ENCODE data around the gene RAB3B. TPM values are rescaled to one million over a fixed set of nuclear protein-coding genes. Genes with fewer than 3 reads are reported as not detected.

RAB3B gene
- total and polyA plus RNA-seq, 2 experiments from 2014 or later = 9.7 to 24.7 TPM

DNA sequence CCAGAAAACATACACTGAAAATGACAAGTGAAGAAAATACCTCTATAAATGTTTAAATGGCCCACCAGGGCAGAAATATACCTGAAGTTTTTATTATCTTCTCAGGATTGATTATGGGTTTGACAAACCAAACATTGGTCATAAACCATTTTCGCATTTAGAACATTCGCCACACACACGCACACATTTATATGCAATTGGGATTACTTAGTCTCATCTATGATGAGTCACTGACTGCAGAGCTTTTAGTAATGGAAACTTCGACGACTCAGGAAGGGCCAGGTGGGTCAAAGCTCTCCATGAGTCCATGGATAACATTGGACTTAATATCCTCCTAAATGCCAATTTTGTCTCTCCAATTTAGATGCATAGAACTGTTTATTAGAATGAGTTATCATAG, 128.8 kb downstream of the RAB3B start:
- Histone ChIP-seq H4K20me1 (ENCODE audit: insufficient read depth, poor library complexity, severe bottlenecking) (peaks cover 6% of the 10 kb centered on the region), H3K79me2 (peaks cover 95% of the 10 kb centered on the region)

DNA sequence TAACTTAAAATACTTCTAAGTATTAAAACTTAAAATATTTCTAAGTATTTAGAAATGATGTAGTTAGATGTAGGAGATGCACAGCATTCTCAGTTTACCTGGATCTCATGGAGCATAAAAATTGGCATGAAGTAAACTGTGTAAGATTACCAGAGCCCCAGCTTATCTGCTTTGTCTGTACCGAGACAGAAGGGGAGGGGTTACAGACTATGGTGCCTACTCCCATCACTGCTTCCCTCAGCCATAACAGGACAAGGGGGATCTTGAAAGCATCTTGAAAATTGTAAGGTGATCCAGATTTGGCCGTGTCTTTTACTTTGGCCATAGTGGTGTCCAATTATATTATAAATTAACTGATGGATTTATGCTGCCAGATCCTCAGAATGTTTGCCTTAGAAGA, 130.8 kb downstream of the RAB3B start:
- Histone ChIP-seq H3K4me3 (no peak overlapping the region), H3K27me3 (no peaks in the 10 kb centered on the region), H3K9me3 (ENCODE audit: low read depth) (no peaks in the 10 kb centered on the region), H3K27ac (no peak overlapping the region), H4K20me1 (ENCODE audit: insufficient read depth, poor library complexity, severe bottlenecking) (no peaks in the 10 kb centered on the region), H3K4me1 (ENCODE audit: insufficient read depth) (no peaks in the 10 kb centered on the region), H3K4me2 (no peak overlapping the region), H2AFZ (no peak overlapping the region), H3K79me2 (peaks cover 88% of the 10 kb centered on the region), H3K9me2 (replicated peaks; ENCODE audit: insufficient read depth) (no peaks in the 10 kb centered on the region), H3K36me3 (replicated peaks; ENCODE audit: insufficient read depth, low read depth) (no peaks in the 10 kb centered on the region)
- 85% methylated on average over 2 of the region's 2 CpGs for WGBS (ENCODE audit: low lambda C conversion rate, missing lambda C conversion rate)
- TF ChIP-seq EZH2 (IDR thresholded peaks at IDR 0.05; ENCODE audit: borderline replicate concordance) = no peak
- no peak for TF ChIP-seq EZH2phosphoT487 (IDR thresholded peaks at IDR 0.05; ENCODE audit: low read depth, severe bottlenecking, unreplicated experiment)
- TF ChIP-seq, protein P1, sequence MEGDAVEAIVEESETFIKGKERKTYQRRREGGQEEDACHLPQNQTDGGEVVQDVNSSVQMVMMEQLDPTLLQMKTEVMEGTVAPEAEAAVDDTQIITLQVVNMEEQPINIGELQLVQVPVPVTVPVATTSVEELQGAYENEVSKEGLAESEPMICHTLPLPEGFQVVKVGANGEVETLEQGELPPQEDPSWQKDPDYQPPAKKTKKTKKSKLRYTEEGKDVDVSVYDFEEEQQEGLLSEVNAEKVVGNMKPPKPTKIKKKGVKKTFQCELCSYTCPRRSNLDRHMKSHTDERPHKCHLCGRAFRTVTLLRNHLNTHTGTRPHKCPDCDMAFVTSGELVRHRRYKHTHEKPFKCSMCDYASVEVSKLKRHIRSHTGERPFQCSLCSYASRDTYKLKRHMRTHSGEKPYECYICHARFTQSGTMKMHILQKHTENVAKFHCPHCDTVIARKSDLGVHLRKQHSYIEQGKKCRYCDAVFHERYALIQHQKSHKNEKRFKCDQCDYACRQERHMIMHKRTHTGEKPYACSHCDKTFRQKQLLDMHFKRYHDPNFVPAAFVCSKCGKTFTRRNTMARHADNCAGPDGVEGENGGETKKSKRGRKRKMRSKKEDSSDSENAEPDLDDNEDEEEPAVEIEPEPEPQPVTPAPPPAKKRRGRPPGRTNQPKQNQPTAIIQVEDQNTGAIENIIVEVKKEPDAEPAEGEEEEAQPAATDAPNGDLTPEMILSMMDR (IDR thresholded peaks at IDR 0.05; ENCODE audit: poor library complexity) = no peak
- no peak for DNase-seq (ENCODE audit: low spot score)

More for the DNA sequence above, 128.8 kb downstream of the RAB3B start:
- WGBS (ENCODE audit: low lambda C conversion rate, missing lambda C conversion rate) = 92% methylated on average over 5 of the region's 5 CpGs
- TF ChIP-seq EZH2phosphoT487 (IDR thresholded peaks at IDR 0.05; ENCODE audit: low read depth, severe bottlenecking, unreplicated experiment) (no peak), EZH2 (IDR thresholded peaks at IDR 0.05; ENCODE audit: borderline replicate concordance) (no peak)
- TF ChIP-seq, protein P1 (IDR thresholded peaks at IDR 0.05; ENCODE audit: poor library complexity) = no peak
- Histone ChIP-seq H3K9me2 (replicated peaks; ENCODE audit: insufficient read depth) (no peaks in the 10 kb centered on the region), H3K4me2 (no peak overlapping the region), H3K9me3 (ENCODE audit: low read depth) (no peaks in the 10 kb centered on the region), H3K27ac (no peak overlapping the region), H3K4me1 (ENCODE audit: insufficient read depth) (no peaks in the 10 kb centered on the region), H3K4me3 (no peak overlapping the region), H3K36me3 (replicated peaks; ENCODE audit: insufficient read depth, low read depth) (no peaks in the 10 kb centered on the region), H2AFZ (no peak overlapping the region), H3K27me3 (no peaks in the 10 kb centered on the region)
- no peak for DNase-seq (ENCODE audit: low spot score)

DNA sequence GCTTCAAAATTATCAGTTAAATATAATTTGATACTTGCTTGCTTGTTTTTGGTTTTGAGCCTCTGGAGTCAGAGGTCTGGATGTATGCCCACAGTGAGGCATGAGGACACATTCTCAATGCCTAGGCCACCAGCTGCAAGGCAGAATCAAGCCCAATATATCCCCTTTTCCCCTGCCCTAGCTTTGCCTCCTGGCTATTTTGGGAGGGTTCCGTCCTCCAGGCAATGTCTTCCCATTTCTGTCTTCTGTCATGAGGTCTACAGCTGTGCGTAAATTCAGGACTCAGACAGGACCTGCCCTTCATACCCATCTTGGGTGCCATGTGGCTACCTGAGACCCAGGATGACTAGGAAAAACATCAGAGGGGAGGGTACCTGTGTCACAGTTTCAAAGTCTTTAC, 131.2 kb downstream of the RAB3B start:
- Histone ChIP-seq H2AFZ (no peak overlapping the region), H3K4me3 (no peak overlapping the region), H3K9me3 (ENCODE audit: low read depth) (no peaks in the 10 kb centered on the region), H3K27ac (no peak overlapping the region), H3K79me2 (peaks cover 86% of the 10 kb centered on the region), H3K4me2 (no peak overlapping the region), H4K20me1 (ENCODE audit: insufficient read depth, poor library complexity, severe bottlenecking) (no peaks in the 10 kb centered on the region), H3K4me1 (ENCODE audit: insufficient read depth) (no peaks in the 10 kb centered on the region), H3K9me2 (replicated peaks; ENCODE audit: insufficient read depth) (no peaks in the 10 kb centered on the region), H3K27me3 (no peaks in the 10 kb centered on the region), H3K36me3 (replicated peaks; ENCODE audit: insufficient read depth, low read depth) (no peaks in the 10 kb centered on the region)
- TF ChIP-seq EZH2phosphoT487 (IDR thresholded peaks at IDR 0.05; ENCODE audit: low read depth, severe bottlenecking, unreplicated experiment) (no peak), EZH2 (IDR thresholded peaks at IDR 0.05; ENCODE audit: borderline replicate concordance) (no peak)
- TF ChIP-seq, protein P1 (IDR thresholded peaks at IDR 0.05; ENCODE audit: poor library complexity) = no peak
- DNase-seq (ENCODE audit: low spot score) = no peak
- 90% methylated on average over 2 of the region's 2 CpGs for WGBS (ENCODE audit: low lambda C conversion rate, missing lambda C conversion rate)

DNA sequence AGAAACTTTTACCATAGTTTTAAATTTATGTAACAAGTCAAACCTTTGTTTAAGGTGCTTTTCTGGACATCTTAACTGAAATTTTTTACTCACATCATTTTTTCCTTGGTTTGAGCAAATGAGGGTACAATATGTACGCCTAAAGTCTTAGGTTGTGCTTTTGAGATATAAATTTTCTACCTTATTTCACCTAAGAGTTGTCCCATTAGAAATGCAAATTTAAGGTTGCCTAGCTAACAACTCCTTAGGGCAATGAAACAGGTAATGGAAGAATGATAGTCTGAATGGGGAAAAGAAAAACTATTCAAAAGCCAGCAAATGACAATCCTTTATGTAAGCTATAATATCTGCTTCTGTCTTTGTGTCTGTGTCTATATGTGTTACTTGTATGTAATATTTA, 131.6 kb downstream of the RAB3B start:
- Histone ChIP-seq H3K9me3 (ENCODE audit: low read depth) (no peaks in the 10 kb centered on the region), H2AFZ (no peak overlapping the region), H3K4me3 (no peak overlapping the region), H3K36me3 (replicated peaks; ENCODE audit: insufficient read depth, low read depth) (no peaks in the 10 kb centered on the region), H3K4me2 (no peak overlapping the region), H3K9me2 (replicated peaks; ENCODE audit: insufficient read depth) (no peaks in the 10 kb centered on the region), H4K20me1 (ENCODE audit: insufficient read depth, poor library complexity, severe bottlenecking) (no peaks in the 10 kb centered on the region), H3K27me3 (no peaks in the 10 kb centered on the region), H3K27ac (no peak overlapping the region), H3K79me2 (peaks cover 83% of the 10 kb centered on the region), H3K4me1 (ENCODE audit: insufficient read depth) (peaks cover 2% of the 10 kb centered on the region)
- no peak for DNase-seq (ENCODE audit: low spot score)
- TF ChIP-seq, protein P1 (IDR thresholded peaks at IDR 0.05; ENCODE audit: poor library complexity) = no peak
- TF ChIP-seq EZH2phosphoT487 (IDR thresholded peaks at IDR 0.05; ENCODE audit: low read depth, severe bottlenecking, unreplicated experiment) (no peak), EZH2 (IDR thresholded peaks at IDR 0.05; ENCODE audit: borderline replicate concordance) (no peak)
- 83% methylated on average over 1 of the region's 1 CpG for WGBS (ENCODE audit: low lambda C conversion rate, missing lambda C conversion rate)
